Colonic mucosa (tissue), 4 donors: ENCODE measurements around the gene FOXS1. TPM values are rescaled to one million over a fixed set of nuclear protein-coding genes. Genes with fewer than 3 reads are reported as not detected.

Source experiments
- DNase-seq: peaks from one replicate; pipeline ENCODE4 v3.0.0-alpha.2; 2020
- H3K27ac ChIP-seq: fragments of 200-600 bp; one replicate; pipeline ENCODE4 v1.8.0; 2021
- H3K27me3 ChIP-seq: fragments of 200-600 bp; one replicate; pipeline ENCODE4 v1.8.0; 2021
- H3K36me3 ChIP-seq: fragments of 200-600 bp; one replicate; pipeline ENCODE4 v1.8.0; 2021
- H3K4me1 ChIP-seq: fragments of 200-600 bp; one replicate; pipeline ENCODE4 v1.8.0; 2021; ENCODE audit warnings: mild to moderate bottlenecking
- H3K4me3 ChIP-seq: fragments of 200-600 bp; one replicate; pipeline ENCODE4 v1.8.0; 2021
- H3K9ac ChIP-seq, 2 donors: one replicate each; pipeline ENCODE4 v1.7.0; 2013; ENCODE audit warnings: control low read depth in 2 of 2, low read depth in 2 of 2, low read length in 2 of 2
- H3K9me3 ChIP-seq: fragments of 200-600 bp; one replicate; pipeline ENCODE4 v1.8.0; 2021
- CTCF ChIP-seq: fragments of 200-600 bp; IDR thresholded peaks from one replicate; pipeline ENCODE4 v1.8.0; 2022; ENCODE audit warnings: antibody characterized with exemption, mild to moderate bottlenecking
- intact Hi-C: fragments of 100-400 bp; cut with DNase I; formaldehyde crosslinking; loops from one replicate; pipeline ENCODE4 v1.14.1; 2022
- total RNA-seq, 2 donors: library from RNA; stranded (reverse); fragmentation: NEBNext Ultra II Directional in 1 of 2; extraction: Animal tissue kit (Norgen Biotek cat#: 25700) in 1 of 2; gene quantifications; one replicate each; pipeline ENCODE4 v1.2.1, GENCODE V29; 2021
- donor health status: healthy.
- donor health status: DM: no; HTN: no; CAD: no.
- donor health status: DM: no; HTN: no; CAD: no.

Gene FOXS1
- total RNA-seq, 2 donors from 2014 or later, result 0.20 to 0.48 TPM

- H3K9me3 ChIP-seq, result no peaks in the 10 kb centered on the region
- no peak overlapping the region for H3K27ac ChIP-seq
- no peaks in the 10 kb centered on the region for H3K27me3 ChIP-seq
- no peaks in the 10 kb centered on the region for H3K4me1 ChIP-seq
- no peak overlapping the region for H3K4me3 ChIP-seq
- H3K9ac ChIP-seq, result no peak overlapping the region
- DNase-seq, result no peak
- H3K36me3 ChIP-seq, result no peaks in the 10 kb centered on the region
- no peak for TF ChIP-seq CTCF
- intact Hi-C loops, result loop anchor here (5.0 kb wide), 1 partner anchor 211 kb away; no protein-coding TSS in a partner anchor
Measured at GRCh38 chr20:31821427-31821826, 24.0 kb downstream of the FOXS1 start.

GRCh38 chr20:31820228-31820627 is 25.2 kb downstream of the FOXS1 start:
- intact Hi-C loops, result loop anchor here (5.0 kb wide), 1 partner anchor 212 kb away; no protein-coding TSS in a partner anchor
- Histone ChIP-seq H3K9ac (no peak overlapping the region), H3K36me3 (no peaks in the 10 kb centered on the region)

DNA sequence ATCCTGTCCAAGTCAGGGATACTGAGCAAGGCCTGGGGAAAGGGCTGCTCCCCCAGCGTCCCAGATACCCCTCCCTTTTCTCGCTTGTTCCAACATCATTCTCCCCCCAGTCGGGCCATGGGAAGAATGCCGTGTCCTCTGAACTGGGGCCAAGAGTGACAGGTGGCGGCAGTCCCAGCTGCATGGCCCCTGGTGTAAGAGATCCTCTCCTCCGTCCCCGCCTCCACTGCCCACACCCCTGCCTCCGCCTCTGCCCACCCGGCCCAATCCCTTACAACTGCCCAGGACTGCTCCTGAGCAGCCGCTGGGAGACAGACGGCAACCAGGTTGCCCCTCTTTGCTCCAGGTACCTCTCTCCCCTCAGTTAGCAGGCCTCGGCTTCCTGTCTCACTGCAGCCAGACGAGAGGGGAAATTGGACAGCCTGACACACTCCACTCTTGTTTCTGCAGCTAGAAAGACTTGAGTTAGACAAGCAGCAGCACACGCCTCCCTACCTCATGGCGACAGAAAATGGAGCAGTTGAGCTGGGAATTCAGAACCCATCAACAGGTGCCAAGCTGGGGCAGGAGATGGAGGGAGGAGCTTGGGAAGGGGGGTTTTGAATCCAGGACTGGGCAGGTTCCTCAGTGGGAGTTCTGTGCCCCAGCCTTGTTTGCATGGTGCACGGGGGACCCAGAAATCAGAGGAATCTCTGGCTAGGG is 26.2 kb downstream of the FOXS1 start, which contains the start of gene MYLK2:
TSS of gene MYLK2 (plus strand) at position 274 of the 702 bp plus-strand sequence. CDS start at position 499, 225 bp downstream.
- H3K4me1 ChIP-seq, result no peaks in the 10 kb centered on the region
- no peaks in the 10 kb centered on the region for H3K36me3 ChIP-seq
- no peak for TF ChIP-seq CTCF
- H3K9ac ChIP-seq, result no peak within 1 kb of the TSS
- no peaks in the 10 kb centered on the region for H3K9me3 ChIP-seq
- H3K27me3 ChIP-seq, result no peaks in the 10 kb centered on the region
- H3K27ac ChIP-seq, result no peak within 1 kb of the TSS
- DNase-seq, result no peak
- no peak within 1 kb of the TSS for H3K4me3 ChIP-seq
- intact Hi-C loops, result no loop called here

More at GRCh38 chr20:31820228-31820627, 25.2 kb downstream of the FOXS1 start:
- no peak overlapping the region for H3K27ac ChIP-seq
- no peaks in the 10 kb centered on the region for H3K27me3 ChIP-seq
- no peaks in the 10 kb centered on the region for H3K4me1 ChIP-seq
- no peak for DNase-seq
- no peak overlapping the region for H3K4me3 ChIP-seq
- TF ChIP-seq CTCF, result no peak
- no peaks in the 10 kb centered on the region for H3K9me3 ChIP-seq

DNA sequence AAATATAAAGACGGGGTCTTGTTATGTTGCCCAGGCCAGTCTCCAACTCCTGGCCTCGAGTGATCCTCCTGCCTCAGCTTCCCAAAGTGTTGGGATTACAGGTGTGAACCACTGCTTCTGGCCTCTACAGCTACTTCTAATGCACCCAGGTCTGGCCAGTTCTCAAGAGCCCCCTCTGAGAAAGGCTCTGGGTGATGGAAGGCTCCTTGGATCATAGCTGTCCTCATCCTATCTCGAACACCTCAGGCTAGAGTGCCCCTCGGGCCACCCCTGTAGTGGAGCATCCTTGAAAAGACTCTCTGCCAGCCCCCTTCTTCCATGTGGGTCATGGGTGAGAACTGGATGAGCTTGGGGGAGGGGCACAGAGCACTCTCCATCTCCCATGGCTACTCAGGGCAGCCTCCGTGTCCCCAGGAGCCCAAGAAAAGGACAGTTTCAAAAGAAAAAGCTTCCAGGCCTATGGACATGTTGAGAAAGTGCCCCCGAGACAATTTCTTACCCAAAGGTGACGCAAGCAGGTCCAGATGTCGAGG is 27.0 kb downstream of the FOXS1 start:
- Histone ChIP-seq H3K9me3 (no peaks in the 10 kb centered on the region), H3K4me3 (no peak overlapping the region), H3K9ac (no peak overlapping the region), H3K27me3 (no peaks in the 10 kb centered on the region), H3K4me1 (no peaks in the 10 kb centered on the region), H3K27ac (no peak overlapping the region), H3K36me3 (no peaks in the 10 kb centered on the region)
- intact Hi-C loops, result no loop called here
- no peak for DNase-seq
- TF ChIP-seq CTCF, result no peak

GRCh38 chr20:31817461-31817860 is 27.9 kb downstream of the FOXS1 start:
- H3K36me3 ChIP-seq, result no peaks in the 10 kb centered on the region
- no peaks in the 10 kb centered on the region for H3K9me3 ChIP-seq
- no peak overlapping the region for H3K9ac ChIP-seq
- no peak overlapping the region for H3K27ac ChIP-seq
- H3K4me1 ChIP-seq, result no peaks in the 10 kb centered on the region
- no peak for TF ChIP-seq CTCF
- no peak for DNase-seq
- intact Hi-C loops, result no loop called here
- no peaks in the 10 kb centered on the region for H3K27me3 ChIP-seq
- H3K4me3 ChIP-seq, result no peak overlapping the region
